Stimulated activated CD8-positive, alpha-beta memory T cell treated with anti-CD3 and anti-CD28 coated beads, Interleukin-4, amount 100 ng/mL, for 1 hour (primary cell): Measurements from ENCODE around the gene HAPLN2.
A peak's percentile ranks its signal among the peaks of the same experiment; 100 is the strongest.

Source experiments
- DNase-seq, 2 donors: peaks; one replicate each; pipeline ENCODE4 v3.0.0-alpha.2; 2020; ENCODE audit warnings: low read depth in 2 of 2, low spot score in 1 of 2

Gene HAPLN2

GRCh38 chr1:156643778-156644092 is 24.5 kb downstream of the HAPLN2 start:
- no peak for DNase-seq

GRCh38 chr1:156644146-156644545 is 24.9 kb downstream of the HAPLN2 start:
- DNase-seq = no peak

GRCh38 chr1:156644640-156645039 is 25.4 kb downstream of the HAPLN2 start:
- DNase-seq = no peak

- DNase-seq = no peak
Observed at GRCh38 chr1:156645056-156645455, 25.8 kb downstream of the HAPLN2 start.

- no peak for DNase-seq
Observed at GRCh38 chr1:156645666-156646065, 26.5 kb downstream of the HAPLN2 start.

GRCh38 chr1:156646738-156647211 is 27.6 kb downstream of the HAPLN2 start:
- DNase-seq = no peak

GRCh38 chr1:156647351-156647750 is 28.1 kb downstream of the HAPLN2 start:
- no peak for DNase-seq

GRCh38 chr1:156648496-156648895 is 29.3 kb downstream of the HAPLN2 start:
- DNase-seq = no peak

- no peak for DNase-seq
Observed at GRCh38 chr1:156648951-156649350, 29.7 kb downstream of the HAPLN2 start.

- DNase-seq = no peak
Observed at GRCh38 chr1:156652131-156652991, 33.1 kb downstream of the HAPLN2 start.

- no peak for DNase-seq
Observed at GRCh38 chr1:156652992-156653355, 33.8 kb downstream of the HAPLN2 start.

- DNase-seq = no peak
Observed at GRCh38 chr1:156654700-156655099, 35.5 kb downstream of the HAPLN2 start.

GRCh38 chr1:156655151-156655903 is 36.1 kb downstream of the HAPLN2 start:
- no peak for DNase-seq

- DNase-seq = no peak
Observed at GRCh38 chr1:156655904-156656516, 36.8 kb downstream of the HAPLN2 start.

- DNase-seq = peak; percentile 50 to 61
Observed at GRCh38 chr1:156656806-156657740, 37.9 kb downstream of the HAPLN2 start.

GRCh38 chr1:156657741-156658319 is 38.6 kb downstream of the HAPLN2 start:
- no peak for DNase-seq

- no peak for DNase-seq
Observed at GRCh38 chr1:156658496-156658895, 39.3 kb downstream of the HAPLN2 start.

- DNase-seq = no peak
Observed at GRCh38 chr1:156658945-156659574, 39.8 kb downstream of the HAPLN2 start.

- DNase-seq = no peak
Observed at GRCh38 chr1:156659661-156659987, 40.4 kb downstream of the HAPLN2 start.
